Measurements from ENCODE around the gene GIGYF2.

The GIGYF2 gene

DNA sequence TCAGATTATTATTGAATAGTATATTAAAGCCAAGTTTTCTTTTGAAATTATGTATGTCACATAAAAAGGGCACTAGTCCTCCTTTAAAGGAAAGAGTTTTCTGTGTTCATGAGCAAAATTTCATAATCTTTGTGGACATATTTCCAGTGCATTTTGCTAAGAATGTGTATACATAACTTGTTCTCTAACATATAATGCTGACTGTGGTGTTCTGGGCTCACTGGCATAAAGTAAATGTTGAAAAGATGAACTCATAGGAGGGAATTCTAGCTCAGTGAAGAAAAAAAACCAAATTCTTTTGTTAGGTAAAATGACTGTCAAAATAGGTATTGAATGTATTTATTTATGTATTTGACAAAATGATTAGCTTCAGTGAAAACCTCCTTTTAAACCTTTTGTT is 73.1 kb downstream of the GIGYF2 start:
- no peak for DNase-seq

DNA sequence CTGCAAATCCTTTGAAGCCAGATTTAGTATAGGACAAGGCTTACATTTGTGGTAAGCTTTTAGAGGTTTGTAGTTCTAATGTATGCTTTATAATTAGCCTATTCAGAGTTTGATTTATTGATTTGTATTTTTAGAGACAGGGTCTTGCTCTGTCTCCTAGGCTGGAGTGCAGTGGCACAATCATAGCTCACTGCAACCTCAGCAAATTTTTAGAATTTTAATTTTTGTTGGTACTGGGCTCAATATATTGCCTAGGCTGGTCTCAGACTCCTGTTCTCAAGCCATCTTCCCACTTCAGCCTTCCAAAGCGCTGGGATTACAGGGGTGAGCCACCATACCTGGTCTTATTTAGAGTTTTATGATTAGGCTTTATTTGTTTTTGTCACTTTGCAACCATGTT is 74.7 kb downstream of the GIGYF2 start:
- no peak for DNase-seq

- no peak for DNase-seq
These were observed 75.4 kb downstream of the GIGYF2 start for GRCh38 chr2:232772531-232772930.

GRCh38 chr2:232773815-232774214 is 76.7 kb downstream of the GIGYF2 start:
- no peak for DNase-seq

GRCh38 chr2:232776435-232776834 is 79.3 kb downstream of the GIGYF2 start, which contains the start of gene KCNJ13:
Gene KCNJ13, minus strand, starts transcription at chr2:232776565. Its CDS starts 5,203 bp downstream, at chr2:232771362.
- DNase-seq: no peak

DNA sequence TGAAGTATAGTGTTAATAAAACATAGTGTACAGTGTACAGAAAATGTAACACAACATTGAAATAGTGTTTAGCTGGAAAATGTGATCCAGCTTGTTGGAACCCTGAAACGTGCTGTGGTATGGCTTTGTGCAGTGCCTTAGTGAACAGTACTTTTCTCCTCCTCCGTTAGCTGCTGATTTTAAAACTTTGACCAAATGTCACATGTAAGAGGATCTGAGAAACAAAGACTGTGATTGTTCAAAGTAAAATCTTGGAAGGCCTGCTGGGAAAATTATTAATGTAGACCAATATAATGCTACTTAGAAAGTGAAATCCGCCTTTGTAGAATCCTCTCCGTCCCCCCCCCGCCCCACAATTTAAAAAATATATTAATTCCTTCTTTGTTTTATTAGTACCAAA is 80.1 kb downstream of the GIGYF2 start:
- no peak for DNase-seq

DNA sequence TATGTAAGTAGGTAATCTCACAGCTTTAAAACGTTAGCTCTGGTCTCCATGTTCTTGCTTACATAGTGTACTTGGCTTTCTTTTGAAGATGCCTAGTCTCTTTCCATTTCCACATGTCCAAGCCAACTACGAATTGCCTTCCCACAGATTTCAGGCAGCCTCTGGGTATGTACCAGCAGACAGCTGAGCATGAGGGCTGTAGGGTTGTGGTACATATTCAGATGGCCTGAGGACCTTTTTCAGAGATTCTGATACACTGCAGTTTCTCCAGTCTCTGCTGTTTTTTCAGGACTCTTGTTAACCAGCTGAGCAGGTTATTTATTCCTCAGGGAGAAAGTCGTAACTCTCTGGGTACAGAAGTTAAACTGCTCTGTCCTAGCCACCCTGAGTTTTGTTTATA is 82.3 kb downstream of the GIGYF2 start:
- DNase-seq: no peak

DNA sequence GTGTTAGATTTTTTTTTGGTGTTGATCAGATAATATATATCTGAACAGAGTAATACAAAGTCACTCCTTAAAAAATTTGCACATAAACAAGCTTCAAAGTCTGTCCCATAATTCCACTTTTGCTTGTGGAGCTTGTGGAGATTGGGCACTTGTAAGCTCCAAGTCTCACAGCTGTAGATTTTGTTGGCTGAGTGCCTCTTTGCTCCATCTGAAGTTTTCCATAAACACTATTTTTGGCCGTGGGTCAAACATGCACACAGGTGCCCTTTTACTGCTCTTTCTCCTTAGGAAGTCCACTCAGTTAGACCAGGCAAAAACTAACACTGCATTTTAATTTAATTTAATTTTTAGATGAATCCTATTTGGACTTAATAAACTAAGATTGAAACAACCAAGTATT is 82.8 kb downstream of the GIGYF2 start:
- no peak for DNase-seq

DNA sequence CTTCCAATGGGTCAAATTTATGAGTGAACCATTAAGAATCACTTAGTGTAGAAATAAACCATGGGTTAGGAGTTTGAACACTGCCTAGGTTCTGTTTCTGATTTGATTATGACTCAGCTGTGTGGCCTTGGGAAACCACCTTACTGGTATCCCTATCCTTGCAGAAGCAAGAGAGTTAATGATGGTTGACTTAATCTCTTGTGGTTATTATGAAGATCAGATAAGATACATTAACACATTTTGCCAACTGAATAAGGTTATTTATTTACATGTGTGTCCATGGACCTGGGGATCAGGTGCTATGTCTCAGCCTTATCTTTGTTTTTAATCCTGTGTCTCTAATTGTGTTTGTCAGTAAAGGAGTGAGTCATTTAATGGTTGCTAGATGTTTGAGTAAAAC is 84.6 kb downstream of the GIGYF2 start:
- peak; percentile 23 for DNase-seq

DNA sequence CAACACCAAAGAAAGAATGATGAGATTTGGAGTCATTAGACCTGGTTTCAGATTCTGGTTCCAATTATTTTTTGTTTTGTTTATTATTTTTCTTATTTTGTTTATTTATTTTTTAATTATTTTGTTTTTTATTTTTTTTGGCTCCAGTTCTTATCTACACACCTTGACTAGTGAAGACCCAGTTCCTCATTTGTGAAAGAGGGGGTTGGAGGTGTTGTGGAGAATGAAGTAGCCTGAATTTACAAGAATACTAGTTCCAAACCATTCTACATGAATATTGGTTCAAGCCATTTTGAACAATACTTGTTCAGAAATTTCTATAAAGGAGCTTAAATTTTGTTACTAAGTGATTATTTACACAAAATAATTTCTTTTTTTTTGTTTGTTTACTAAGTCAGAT is 86.1 kb downstream of the GIGYF2 start:
- no peak for DNase-seq

- no peak for DNase-seq
These were observed 90.7 kb downstream of the GIGYF2 start for GRCh38 chr2:232787806-232788205.

GRCh38 chr2:232789082-232789481 is 92.0 kb downstream of the GIGYF2 start:
- DNase-seq: no peak

- no peak for DNase-seq
These were observed 94.4 kb downstream of the GIGYF2 start for GRCh38 chr2:232791518-232791917.

DNA sequence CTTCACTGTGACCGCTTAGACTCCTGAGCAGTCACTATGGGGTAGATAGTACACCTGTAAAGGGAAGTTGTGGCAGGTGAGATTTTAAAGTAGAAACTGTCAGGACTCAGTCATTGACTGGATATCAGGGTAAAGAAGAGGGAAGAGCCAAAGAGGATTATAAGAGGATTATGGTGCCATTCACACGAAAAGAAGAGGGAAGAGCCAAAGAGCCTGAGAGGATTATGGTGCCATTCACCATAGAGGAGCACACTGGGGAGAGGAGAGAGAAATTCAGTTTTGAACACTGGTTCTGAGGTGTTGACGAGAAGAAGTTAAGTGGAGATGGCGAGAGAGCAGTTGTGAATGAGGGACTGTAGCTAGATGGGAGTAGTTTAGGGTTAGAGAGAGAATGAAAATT is 96.1 kb downstream of the GIGYF2 start:
- no peak for DNase-seq

GRCh38 chr2:232794981-232795380 is 97.8 kb downstream of the GIGYF2 start:
- DNase-seq: no peak

DNA sequence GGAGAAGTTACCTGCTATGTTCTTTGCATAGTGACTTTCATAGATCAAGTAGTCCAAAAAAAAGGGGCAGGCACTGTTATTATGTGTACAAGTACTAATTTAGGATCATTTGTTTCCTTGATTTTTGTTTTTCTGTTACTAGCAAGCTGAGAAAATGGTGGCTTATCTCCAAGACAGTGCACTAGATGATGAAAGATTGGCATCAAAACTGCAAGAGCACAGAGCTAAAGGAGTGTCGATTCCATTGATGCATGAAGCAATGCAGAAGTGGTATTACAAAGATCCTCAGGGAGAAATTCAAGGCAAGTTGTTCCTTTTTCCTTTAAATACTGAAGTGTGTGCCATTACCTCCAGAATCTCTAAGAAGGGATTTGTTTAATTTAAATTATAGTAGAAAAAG is 98.8 kb downstream of the GIGYF2 start:
- DNase-seq: no peak

- DNase-seq: no peak
These were observed 101.1 kb downstream of the GIGYF2 start for GRCh38 chr2:232798187-232798586.

DNA sequence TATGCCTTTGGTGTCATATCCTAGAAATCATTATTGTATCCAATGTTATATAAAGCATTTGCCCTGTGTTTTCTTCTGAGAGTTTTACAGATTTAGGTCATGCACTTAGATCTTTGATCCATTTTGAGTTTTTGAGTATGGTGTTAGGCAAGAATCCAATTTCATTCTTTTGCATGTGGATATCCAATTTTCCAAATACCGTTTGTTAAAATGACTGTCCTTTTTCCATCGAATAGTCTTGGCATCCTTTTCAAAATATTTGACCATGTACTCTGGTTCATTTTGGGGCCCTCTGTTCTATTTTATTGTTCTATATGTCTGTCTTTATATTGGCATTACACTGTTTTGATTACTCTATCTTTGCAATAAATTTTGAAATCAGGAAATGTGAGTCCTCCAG is 103.0 kb downstream of the GIGYF2 start:
- no peak for DNase-seq

DNA sequence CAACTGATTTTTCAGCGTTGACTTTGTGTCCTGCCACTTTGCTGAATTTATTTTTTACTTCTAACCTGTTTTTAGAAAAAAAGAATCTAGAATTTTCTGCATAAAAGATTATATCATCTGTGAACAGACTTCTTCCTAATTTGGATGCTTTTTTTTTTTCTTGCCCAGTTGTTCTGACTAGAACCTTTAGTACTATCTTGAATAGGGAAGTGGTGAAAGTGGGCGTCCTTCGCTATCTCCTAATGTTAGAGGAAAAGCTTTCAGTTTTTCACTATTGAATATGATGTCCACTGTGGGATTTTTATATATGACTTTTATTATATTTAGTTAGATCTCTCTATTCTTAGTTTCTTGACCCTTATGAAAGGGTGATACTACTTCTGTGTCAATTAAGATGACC is 105.0 kb downstream of the GIGYF2 start:
- no peak for DNase-seq

GRCh38 chr2:232809349-232810124 is 112.4 kb downstream of the GIGYF2 start:
- DNase-seq: no peak

DNA sequence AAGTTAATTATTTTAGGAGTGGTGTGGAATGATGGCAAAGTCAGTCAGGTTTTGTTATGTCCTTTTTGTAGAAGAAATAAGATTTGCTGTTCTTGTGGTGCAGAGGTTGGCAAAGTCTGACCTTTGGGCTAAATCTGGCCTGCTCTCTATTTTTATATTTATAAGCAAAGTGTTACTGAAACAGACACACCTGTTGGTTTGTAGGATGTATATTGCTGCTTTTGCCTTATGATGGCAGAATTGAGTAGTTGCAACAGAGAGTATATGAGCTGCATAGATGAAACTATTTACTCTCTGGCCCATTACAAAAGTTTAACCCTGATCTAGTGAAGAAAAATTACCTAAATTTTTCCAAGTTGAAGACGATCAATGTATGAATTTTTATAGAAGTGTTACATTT is 113.3 kb downstream of the GIGYF2 start:
- no peak for DNase-seq

- DNase-seq: no peak
These were observed 118.4 kb downstream of the GIGYF2 start for GRCh38 chr2:232815569-232815968.

- DNase-seq: no peak
These were observed 119.5 kb downstream of the GIGYF2 start for GRCh38 chr2:232816657-232817056.

GRCh38 chr2:232817756-232818155 is 120.6 kb downstream of the GIGYF2 start:
- no peak for DNase-seq

DNA sequence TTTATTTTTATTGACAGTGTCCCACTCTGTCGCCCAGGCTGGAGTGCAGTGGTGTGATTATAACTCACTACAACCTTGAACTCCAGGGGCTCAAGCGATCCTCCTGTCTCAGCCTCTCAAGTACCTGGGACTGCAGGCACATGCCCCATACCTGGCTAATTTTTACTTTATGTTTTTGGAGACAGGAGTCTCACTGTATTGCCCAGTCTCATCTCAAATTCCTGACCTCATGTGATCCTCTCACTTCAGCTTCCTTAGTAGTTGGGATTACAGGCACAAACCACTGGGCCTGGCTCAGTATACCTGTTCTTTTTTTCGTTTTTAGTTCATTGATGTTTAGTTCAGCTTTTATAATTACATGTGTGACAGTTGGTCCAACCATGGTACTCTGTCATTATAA is 132.9 kb downstream of the GIGYF2 start:
- DNase-seq: no peak

Measured in stimulated activated CD4-positive, alpha-beta T cell treated with anti-CD3 and anti-CD28 coated beads, Interleukin-1b, Interleukin-23, amount 100 ng/mL, for 48 hours (primary cell).